HG02973 (cell line): ENCODE data around the gene ANTKMT.
A peak's percentile ranks its signal among the peaks of the same experiment; 100 is the strongest.
"Not testable (repeated sequence)": the region's sequence is repeated elsewhere in the genome, so short reads cannot be mapped to it uniquely, and the experiment has no call there.

ENCODE experiments used
- ATAC-seq: cut with Tn5 transposase; IDR thresholded peaks from one replicate; pipeline ENCODE4 v1.9.1; 2021; ENCODE audit warnings: moderate library complexity; ENCODE audit not compliant: unreplicated experiment

Gene ANTKMT

GRCh38 chr16:740459-740763 is 19.5 kb downstream of the ANTKMT start:
- no peak for ATAC-seq

GRCh38 chr16:740764-741505 is 20.0 kb downstream of the ANTKMT start, which contains the start of gene CIAO3:
TSS of gene CIAO3 (minus strand) at chr16:740997. CDS start at chr16:740985, 12 bp downstream.
- peak; percentile 81 for ATAC-seq

GRCh38 chr16:741986-742629 is 21.2 kb downstream of the ANTKMT start:
- no peak for ATAC-seq

- ATAC-seq: not testable (repeated sequence)
Measured at GRCh38 chr16:742894-743293, 21.9 kb downstream of the ANTKMT start.

GRCh38 chr16:743794-744500 is 23.0 kb downstream of the ANTKMT start:
- ATAC-seq: no peak

- no peak for ATAC-seq
Measured at GRCh38 chr16:745739-746138, 24.8 kb downstream of the ANTKMT start.

GRCh38 chr16:746637-747036 is 25.7 kb downstream of the ANTKMT start:
- ATAC-seq: no peak

- no peak for ATAC-seq
Measured at GRCh38 chr16:747978-748746, 27.2 kb downstream of the ANTKMT start.

- no peak for ATAC-seq
Measured at GRCh38 chr16:749010-749409, 28.1 kb downstream of the ANTKMT start.

- no peak for ATAC-seq
Measured at GRCh38 chr16:750485-750884, 29.5 kb downstream of the ANTKMT start.

GRCh38 chr16:751152-752006 is 30.4 kb downstream of the ANTKMT start:
- no peak for ATAC-seq

- no peak for ATAC-seq
Measured at GRCh38 chr16:752007-752312, 31.0 kb downstream of the ANTKMT start.

GRCh38 chr16:754121-754607 is 33.2 kb downstream of the ANTKMT start:
- not testable (repeated sequence) for ATAC-seq

- ATAC-seq: no peak
Measured at GRCh38 chr16:754656-755055, 33.7 kb downstream of the ANTKMT start.

- no peak for ATAC-seq
Measured at GRCh38 chr16:756428-756827, 35.5 kb downstream of the ANTKMT start.

GRCh38 chr16:759110-759910 is 38.4 kb downstream of the ANTKMT start:
- ATAC-seq: no peak

- no peak for ATAC-seq
Measured at GRCh38 chr16:760065-760464, 39.1 kb downstream of the ANTKMT start.

- ATAC-seq: no peak
Measured at GRCh38 chr16:760545-761343, 39.8 kb downstream of the ANTKMT start, which contains the start of gene MSLN. TSS of gene MSLN (plus strand) at chr16:760734. CDS start at chr16:762681, 1,947 bp downstream.
